ENCODE data around the gene COL21A1. TPM values are rescaled to one million over a fixed set of nuclear protein-coding genes. Genes with fewer than 3 reads are reported as not detected.

COL21A1 gene
- polyA plus RNA-seq, 1 donor = 124 TPM

- DNase-seq = no peak
Observed at GRCh38 chr6:56109149-56109548, 138.2 kb downstream of the COL21A1 start.

- DNase-seq = no peak
Observed at GRCh38 chr6:56106231-56106630, 141.1 kb downstream of the COL21A1 start.

- DNase-seq = no peak
Observed at GRCh38 chr6:56104591-56104990, 142.8 kb downstream of the COL21A1 start.

- no peak for DNase-seq
Observed at GRCh38 chr6:56102216-56102615, 145.2 kb downstream of the COL21A1 start.

- DNase-seq = no peak
Observed at GRCh38 chr6:56101141-56101553, 146.2 kb downstream of the COL21A1 start.

- DNase-seq = no peak
Observed at GRCh38 chr6:56096946-56097621, 150.3 kb downstream of the COL21A1 start.

- DNase-seq = no peak
Observed at GRCh38 chr6:56096541-56096940, 150.8 kb downstream of the COL21A1 start.

GRCh38 chr6:56093776-56094175, 153.6 kb downstream of the COL21A1 start:
- no peak for DNase-seq

GRCh38 chr6:56091159-56091869, 156.1 kb downstream of the COL21A1 start:
- DNase-seq = no peak

- no peak for DNase-seq
Observed at GRCh38 chr6:56088641-56089040, 158.7 kb downstream of the COL21A1 start.

- no peak for DNase-seq
Observed at GRCh38 chr6:56087421-56087820, 160.0 kb downstream of the COL21A1 start.

- no peak for DNase-seq
Observed at GRCh38 chr6:56079751-56080540, 167.4 kb downstream of the COL21A1 start.

GRCh38 chr6:56076033-56076432, 171.3 kb downstream of the COL21A1 start:
- no peak for DNase-seq

- no peak for DNase-seq
Observed at GRCh38 chr6:56073761-56074160, 173.6 kb downstream of the COL21A1 start.

- no peak for DNase-seq
Observed at GRCh38 chr6:56073315-56073714, 174.1 kb downstream of the COL21A1 start.

- no peak for DNase-seq
Observed at GRCh38 chr6:56072856-56073255, 174.5 kb downstream of the COL21A1 start.

GRCh38 chr6:56065408-56065807, 182.0 kb downstream of the COL21A1 start:
- no peak for DNase-seq

GRCh38 chr6:56062836-56063235, 184.5 kb downstream of the COL21A1 start:
- DNase-seq = no peak

GRCh38 chr6:56058636-56059035, 188.7 kb downstream of the COL21A1 start:
- no peak for DNase-seq

GRCh38 chr6:56055081-56055704, 192.2 kb downstream of the COL21A1 start:
- no peak for DNase-seq

- DNase-seq = no peak
Observed at GRCh38 chr6:56051202-56051598, 196.2 kb downstream of the COL21A1 start.

- DNase-seq = no peak
Observed at GRCh38 chr6:56050530-56051201, 196.7 kb downstream of the COL21A1 start.

Data from left kidney (tissue), 2 donors.